Brain microvascular endothelial cell (primary cell): ENCODE results near the gene FBXO42.

Experiments used
- DNase-seq: peaks from one replicate; pipeline ENCODE4 v3.0.0-alpha.2; 2020
- H3K27ac ChIP-seq: fragments of 250-450 bp; sonication (Bioruptor Pico); 2 replicates; pipeline ENCODE4 v1.5.1; 2020; ENCODE audit warnings: mild to moderate bottlenecking, moderate library complexity
- H3K27me3 ChIP-seq: fragments of 250-450 bp; sonication (Bioruptor Pico); replicated peaks from 2 replicates; pipeline ENCODE4 v1.5.1; 2020; ENCODE audit warnings: mild to moderate bottlenecking
- H3K36me3 ChIP-seq: fragments of 250-450 bp; sonication (Bioruptor Pico); replicated peaks from 2 replicates; pipeline ENCODE4 v1.5.1; 2020; ENCODE audit warnings: mild to moderate bottlenecking
- H3K4me3 ChIP-seq: 2 replicates; pipeline ENCODE4 v1.5.1; 2011; ENCODE audit warnings: low read depth, mild to moderate bottlenecking, control low read depth, low read length, moderate library complexity
- CTCF ChIP-seq: IDR thresholded peaks from 2 replicates; pipeline ENCODE4 v1.5.1; 2011; ENCODE audit warnings: low read depth, mild to moderate bottlenecking, moderate library complexity, low read length, control low read depth, inconsistent platforms; ENCODE audit errors: missing control alignments
- in situ Hi-C: cut with HindIII; loops from 2 replicates; pipeline ENCODE4 v1.10.0; 2017; ENCODE audit warnings: low sequenced_read_pairs, low pct_ligation_motif_present

The FBXO42 gene

GRCh38 chr1:16205334-16205671 is 147.0 kb downstream of the FBXO42 start:
- DNase-seq = no peak
- Histone ChIP-seq H3K27me3 (no peaks in the 10 kb centered on the region), H3K27ac (no peak overlapping the region), H3K36me3 (no peaks in the 10 kb centered on the region), H3K4me3 (no peak overlapping the region)
- in situ Hi-C loops = no loop called here
- TF ChIP-seq CTCF = no peak

- peak; percentile 65 for TF ChIP-seq CTCF
- no peak for DNase-seq
- no peaks in the 10 kb centered on the region for H3K36me3 ChIP-seq
- in situ Hi-C loops = no loop called here
- no peak overlapping the region for H3K27ac ChIP-seq
- no peaks in the 10 kb centered on the region for H3K27me3 ChIP-seq
- no peak overlapping the region for H3K4me3 ChIP-seq
Observed at GRCh38 chr1:16204634-16205333, 147.5 kb downstream of the FBXO42 start.

- no peaks in the 10 kb centered on the region for H3K36me3 ChIP-seq
- DNase-seq = no peak
- no peak for TF ChIP-seq CTCF
- no peak overlapping the region for H3K27ac ChIP-seq
- in situ Hi-C loops = no loop called here
- H3K27me3 ChIP-seq = no peaks in the 10 kb centered on the region
- H3K4me3 ChIP-seq = no peak overlapping the region
Observed at GRCh38 chr1:16204216-16204615, 148.1 kb downstream of the FBXO42 start.

- no peak overlapping the region for H3K27ac ChIP-seq
- H3K27me3 ChIP-seq = no peaks in the 10 kb centered on the region
- no peak overlapping the region for H3K4me3 ChIP-seq
- in situ Hi-C loops = no loop called here
- DNase-seq = no peak
- TF ChIP-seq CTCF = no peak
- H3K36me3 ChIP-seq = no peaks in the 10 kb centered on the region
Observed at GRCh38 chr1:16203550-16203949, 148.7 kb downstream of the FBXO42 start.

- no peaks in the 10 kb centered on the region for H3K36me3 ChIP-seq
- in situ Hi-C loops = no loop called here
- no peak for DNase-seq
Observed at GRCh38 chr1:16202281-16203210, 149.7 kb downstream of the FBXO42 start.

More at GRCh38 chr1:16202281-16203210, 149.7 kb downstream of the FBXO42 start:
- H3K4me3 ChIP-seq = no peak overlapping the region
- TF ChIP-seq CTCF = no peak
- no peak overlapping the region for H3K27ac ChIP-seq
- no peaks in the 10 kb centered on the region for H3K27me3 ChIP-seq
